GM19438 (cell line): ENCODE data around the gene KCNAB1.

Experiments used
- ATAC-seq: cut with Tn5 transposase; IDR thresholded peaks from one replicate; pipeline ENCODE4 v1.9.1; 2021; ENCODE audit warnings: low read depth; ENCODE audit not compliant: unreplicated experiment

KCNAB1 gene

DNA sequence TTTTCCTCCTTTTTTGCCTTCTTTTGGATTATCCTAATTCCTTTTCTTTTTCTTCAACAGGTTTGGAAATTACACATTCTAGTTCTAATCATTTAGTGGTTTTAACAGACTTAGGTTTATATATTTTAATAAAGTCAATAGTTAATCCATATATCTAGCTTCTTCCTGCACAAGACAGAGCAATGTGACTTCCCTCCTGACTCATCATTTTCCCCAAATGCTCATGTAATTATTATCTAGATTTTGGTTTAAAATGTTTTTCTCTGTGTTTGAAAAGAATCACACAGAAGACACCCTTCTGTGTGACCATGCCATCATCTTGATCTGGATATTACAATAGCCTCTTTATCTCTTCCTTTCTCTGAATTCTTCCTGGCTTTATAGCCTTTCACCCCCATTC is 463.1 kb downstream of the KCNAB1 start:
- ATAC-seq = no peak

DNA sequence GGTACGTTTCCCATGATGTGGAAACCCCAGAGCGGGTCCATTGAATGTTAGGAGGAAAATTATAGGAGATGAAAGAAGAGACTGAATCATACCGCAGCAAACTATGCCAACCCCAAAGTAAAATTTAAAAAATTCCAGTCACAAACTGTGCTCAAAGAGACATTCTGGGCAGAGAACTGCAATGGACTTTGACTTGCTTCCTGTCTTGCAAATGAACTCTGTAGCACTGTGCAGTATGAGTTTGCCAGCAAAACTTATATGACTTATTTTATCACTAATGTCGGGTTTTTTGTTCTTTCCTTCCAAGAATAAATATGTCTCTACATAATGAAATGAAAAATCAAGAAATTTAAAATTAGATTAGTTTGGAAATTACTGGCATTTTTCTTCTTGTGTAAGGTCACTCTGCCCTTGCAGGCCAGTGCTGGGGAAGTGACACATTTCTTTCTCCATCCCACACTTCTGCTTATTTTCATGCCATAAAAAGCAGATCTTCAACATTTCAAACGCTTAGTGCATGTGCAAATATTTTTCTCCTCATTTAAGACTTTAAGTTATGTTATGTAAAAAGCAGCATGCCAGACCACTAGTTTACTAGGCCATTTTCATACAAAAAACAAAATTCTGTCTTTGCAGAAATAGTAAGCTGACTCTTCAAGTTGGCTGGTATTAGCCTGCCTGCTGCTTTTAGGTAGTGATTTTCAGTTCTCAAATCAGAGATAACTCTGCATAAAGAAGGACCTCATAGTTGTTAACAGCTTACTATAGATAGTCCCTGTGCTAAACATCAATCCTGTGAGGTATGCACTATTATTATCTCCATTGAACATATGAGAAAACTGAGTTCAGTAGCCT is 466.8 kb downstream of the KCNAB1 start:
- no peak for ATAC-seq

DNA sequence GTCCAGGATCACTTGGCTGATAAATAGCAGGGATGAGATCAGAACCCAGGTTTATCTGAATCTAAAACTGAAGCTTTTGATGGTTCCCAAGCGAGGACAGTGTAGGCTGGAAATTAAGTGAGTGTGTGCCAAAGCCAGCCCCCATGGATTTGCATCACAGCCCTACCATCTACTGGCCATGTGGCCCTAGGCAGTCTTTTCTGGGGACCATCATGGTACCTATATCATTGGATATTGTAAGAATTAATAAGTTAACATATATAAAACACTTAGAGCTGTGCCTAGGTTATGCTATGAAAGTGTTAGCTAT is 467.3 kb downstream of the KCNAB1 start:
- ATAC-seq = no peak
